ENCODE data around the gene FBXL20. TPM values are rescaled to one million over a fixed set of nuclear protein-coding genes. Genes with fewer than 3 reads are reported as not detected.
A peak's percentile ranks its signal among the peaks of the same experiment; 100 is the strongest.

Gene FBXL20
- total RNA-seq, 4 donors from 2014 or later = 20.5 to 34.7 (median 26.6) TPM

DNA sequence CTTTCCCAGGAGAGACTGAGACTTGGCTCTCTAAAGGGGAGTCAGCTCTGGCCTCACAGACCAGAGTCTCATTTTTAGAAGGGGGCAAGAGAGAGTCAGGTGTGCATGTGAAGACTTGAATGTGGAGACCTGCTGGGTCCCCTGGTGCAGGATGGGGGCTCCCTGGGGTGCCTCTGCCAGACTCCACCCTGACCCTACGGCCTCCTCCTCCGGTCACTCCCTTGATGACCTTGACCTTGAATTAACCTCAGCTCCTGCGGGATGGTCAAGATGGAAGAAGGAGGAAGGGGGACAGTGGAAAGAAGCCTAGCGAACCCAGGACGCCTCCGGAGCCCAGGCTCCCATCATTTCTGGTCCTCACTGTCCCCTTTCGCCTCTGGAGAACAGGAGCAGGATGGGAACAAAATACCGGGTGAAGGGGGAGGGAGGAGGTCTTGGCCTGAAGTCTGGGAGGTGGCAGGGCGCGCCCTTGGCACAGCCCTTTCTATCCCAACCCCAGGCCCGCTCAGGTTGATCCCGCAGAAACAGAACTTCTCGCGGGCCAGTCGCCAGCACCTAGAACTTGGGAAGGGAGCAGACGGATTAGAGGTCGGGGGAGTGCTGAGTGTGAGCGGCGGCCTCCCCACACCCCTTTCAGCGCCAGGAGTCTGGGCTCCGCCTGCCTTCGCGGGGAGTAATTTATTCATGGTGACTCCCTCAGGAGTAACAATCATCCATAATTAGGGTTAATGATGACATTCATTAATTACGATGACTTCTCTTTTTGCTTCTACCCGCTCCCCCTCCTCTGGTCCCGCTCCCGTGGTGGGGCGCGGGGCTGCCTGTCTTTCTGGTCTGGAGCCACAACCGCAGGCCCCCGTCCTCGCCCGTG, 177.3 kb downstream of the FBXL20 start:
- no peak for DNase-seq
- peaks cover 0 to 19% (median 14%) of the 10 kb centered on the region in 4 donors for H3K4me1 ChIP-seq
- H3K4me3 ChIP-seq = peak overlapping the region in 3 of 4 donors; percentile 36 to 51 (median 48)
- no peaks in the 10 kb centered on the region for H3K36me3 ChIP-seq
- H3K27me3 ChIP-seq = peaks cover 0 to 14% of the 10 kb centered on the region in 2 donors
- H3K9me3 ChIP-seq = no peaks in the 10 kb centered on the region
- H3K27ac ChIP-seq = no peak overlapping the region
- TF ChIP-seq, protein P1, sequence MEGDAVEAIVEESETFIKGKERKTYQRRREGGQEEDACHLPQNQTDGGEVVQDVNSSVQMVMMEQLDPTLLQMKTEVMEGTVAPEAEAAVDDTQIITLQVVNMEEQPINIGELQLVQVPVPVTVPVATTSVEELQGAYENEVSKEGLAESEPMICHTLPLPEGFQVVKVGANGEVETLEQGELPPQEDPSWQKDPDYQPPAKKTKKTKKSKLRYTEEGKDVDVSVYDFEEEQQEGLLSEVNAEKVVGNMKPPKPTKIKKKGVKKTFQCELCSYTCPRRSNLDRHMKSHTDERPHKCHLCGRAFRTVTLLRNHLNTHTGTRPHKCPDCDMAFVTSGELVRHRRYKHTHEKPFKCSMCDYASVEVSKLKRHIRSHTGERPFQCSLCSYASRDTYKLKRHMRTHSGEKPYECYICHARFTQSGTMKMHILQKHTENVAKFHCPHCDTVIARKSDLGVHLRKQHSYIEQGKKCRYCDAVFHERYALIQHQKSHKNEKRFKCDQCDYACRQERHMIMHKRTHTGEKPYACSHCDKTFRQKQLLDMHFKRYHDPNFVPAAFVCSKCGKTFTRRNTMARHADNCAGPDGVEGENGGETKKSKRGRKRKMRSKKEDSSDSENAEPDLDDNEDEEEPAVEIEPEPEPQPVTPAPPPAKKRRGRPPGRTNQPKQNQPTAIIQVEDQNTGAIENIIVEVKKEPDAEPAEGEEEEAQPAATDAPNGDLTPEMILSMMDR (IDR thresholded peaks at IDR 0.05) = no peak
- TF ChIP-seq POLR2A (IDR thresholded peaks at IDR 0.05) = no peak

GRCh38 chr17:39222866-39223834, 178.3 kb downstream of the FBXL20 start:
- TF ChIP-seq, protein P1 (IDR thresholded peaks at IDR 0.05) = no peak
- no peak for TF ChIP-seq POLR2A (IDR thresholded peaks at IDR 0.05)
- H3K4me1 ChIP-seq = peaks cover 0 to 19% (median 14%) of the 10 kb centered on the region in 4 donors
- no peak for DNase-seq
- no peaks in the 10 kb centered on the region for H3K9me3 ChIP-seq
- no peak overlapping the region for H3K27ac ChIP-seq
- peaks cover 0 to 14% of the 10 kb centered on the region in 2 donors for H3K27me3 ChIP-seq
- H3K4me3 ChIP-seq = no peak overlapping the region
- no peaks in the 10 kb centered on the region for H3K36me3 ChIP-seq

GRCh38 chr17:39222151-39222550, 179.3 kb downstream of the FBXL20 start:
- no peaks in the 10 kb centered on the region for H3K36me3 ChIP-seq
- no peak for DNase-seq
- TF ChIP-seq POLR2A (IDR thresholded peaks at IDR 0.05) = no peak
- TF ChIP-seq, protein P1 (IDR thresholded peaks at IDR 0.05) = no peak
- H3K27ac ChIP-seq = no peak overlapping the region
- H3K4me3 ChIP-seq = no peak overlapping the region
- peaks cover 0 to 14% of the 10 kb centered on the region in 2 donors for H3K27me3 ChIP-seq
- H3K9me3 ChIP-seq = peaks cover 0 to 6% (median 0%) of the 10 kb centered on the region in 4 donors
- H3K4me1 ChIP-seq = peaks cover 0 to 19% (median 14%) of the 10 kb centered on the region in 4 donors

GRCh38 chr17:39221572-39221971, 179.9 kb downstream of the FBXL20 start:
- Histone ChIP-seq H3K27me3 (peaks cover 0 to 14% of the 10 kb centered on the region in 2 donors), H3K4me3 (no peak overlapping the region)
- TF ChIP-seq, protein P1 (IDR thresholded peaks at IDR 0.05) = no peak
- TF ChIP-seq POLR2A (IDR thresholded peaks at IDR 0.05) = no peak

DNA sequence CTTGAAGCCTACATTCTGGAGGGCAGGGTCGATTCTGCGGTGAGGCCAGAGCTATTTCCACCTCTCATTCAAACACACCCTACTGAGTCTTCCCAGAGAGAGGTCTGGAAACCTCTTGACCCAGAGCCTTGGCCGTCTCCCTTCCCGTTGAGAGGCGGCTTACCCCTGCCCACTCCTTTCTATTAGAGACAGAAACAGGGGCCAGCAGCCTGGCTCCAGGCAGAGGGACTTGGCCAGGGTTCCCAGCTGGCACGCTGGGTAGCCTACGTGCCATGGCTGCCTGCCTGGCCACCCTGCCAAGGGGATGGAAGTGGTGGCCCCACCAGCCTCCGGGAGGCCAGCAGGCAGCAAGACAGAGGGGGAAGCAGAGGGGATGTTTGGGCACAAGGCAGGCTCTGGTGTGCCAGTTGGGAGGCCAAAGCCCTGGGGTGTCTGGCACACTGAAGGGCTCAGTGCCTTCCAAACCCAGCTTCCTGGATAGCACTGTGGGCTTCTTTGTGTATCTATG, 181.7 kb downstream of the FBXL20 start:
- H3K4me3 ChIP-seq = no peak overlapping the region
- no peaks in the 10 kb centered on the region for H3K36me3 ChIP-seq
- peaks cover 0 to 2% (median under 1%) of the 10 kb centered on the region in 4 donors for H3K4me1 ChIP-seq
- peaks cover 0 to 1% of the 10 kb centered on the region in 2 donors for H3K27me3 ChIP-seq
- TF ChIP-seq, protein P1 (IDR thresholded peaks at IDR 0.05) = no peak
- TF ChIP-seq POLR2A (IDR thresholded peaks at IDR 0.05) = no peak
- DNase-seq = no peak
- no peak overlapping the region for H3K27ac ChIP-seq
- H3K9me3 ChIP-seq = peaks cover 0 to 6% (median 0%) of the 10 kb centered on the region in 4 donors

More at GRCh38 chr17:39221572-39221971, 179.9 kb downstream of the FBXL20 start:
- Histone ChIP-seq H3K4me1 (peaks cover 0 to 19% (median 14%) of the 10 kb centered on the region in 4 donors), H3K27ac (no peak overlapping the region), H3K36me3 (no peaks in the 10 kb centered on the region), H3K9me3 (peaks cover 0 to 6% (median 0%) of the 10 kb centered on the region in 4 donors)
- no peak for DNase-seq

Data from Peyer's patch (tissue), 4 donors.